Medulla oblongata (tissue), 1 donor: ENCODE data around the gene BBS5.

Experiments
- DNase-seq: peaks from one replicate; pipeline ENCODE4 v3.0.0-alpha.2; 2015; ENCODE audit errors: extremely low spot score

Gene BBS5

GRCh38 chr2:169542433-169542832, 63.1 kb downstream of the BBS5 start:
- DNase-seq: no peak

DNA sequence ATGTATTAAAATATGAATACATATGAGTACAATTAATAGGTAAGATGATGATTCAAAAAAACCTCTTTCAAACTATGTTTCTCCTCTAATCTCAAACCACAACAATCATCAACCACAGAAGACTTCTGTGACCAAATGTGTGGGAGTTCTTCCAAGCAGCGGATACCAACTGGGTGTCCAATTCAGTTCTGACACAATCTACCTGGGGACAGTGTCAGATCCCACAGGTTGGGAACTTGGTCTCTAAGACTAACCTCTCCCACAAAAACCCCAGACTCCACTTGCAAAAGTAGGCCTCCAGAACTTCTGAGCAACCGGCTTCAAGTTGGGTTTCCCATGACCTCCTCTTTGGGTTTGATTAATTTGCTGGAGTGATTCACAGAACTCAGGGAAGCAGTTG, 67.5 kb downstream of the BBS5 start:
- no peak for DNase-seq
